CD4-positive, alpha-beta memory T cell (primary cell): ENCODE measurements around the gene ACSM6. TPM values are rescaled to one million over a fixed set of nuclear protein-coding genes. Genes with fewer than 3 reads are reported as not detected.

ENCODE experiments used
- polyA plus RNA-seq, 2 donors: library from polyadenylated mRNA; unstranded; fragments of 300-500 nt; fragmentation: Illumina TruSeq; gene quantifications; one replicate each; pipeline ENCODE4 v1.2.3, GENCODE V29; 2021
- total RNA-seq, 2 experiments: library from RNA; stranded (reverse); gene quantifications; one replicate each; pipeline ENCODE4 v1.2.3, GENCODE V29; 2021

Gene ACSM6
- total and polyA plus RNA-seq, 4 experiments from 2014 or later, result not detected

Other genes with a start within 250 kb of the ACSM6 start
- not detected for gene CYP2C8, start 124.7 kb upstream of the ACSM6 start, total RNA-seq
- not detected for gene CYP2C8, start 124.7 kb upstream of the ACSM6 start, polyA plus RNA-seq
- 1 to 10 TPM in 1 of 2 experiments, under 1 TPM in 1; 0.90 to 1.5 TPM for gene PDLIM1, start 96.8 kb downstream of the ACSM6 start, total RNA-seq
- 1 to 10 TPM; 1.3 to 7.3 TPM for gene PDLIM1, start 96.8 kb downstream of the ACSM6 start, polyA plus RNA-seq